ENCODE results near the gene CERS2. TPM values are rescaled to one million over a fixed set of nuclear protein-coding genes. Genes with fewer than 3 reads are reported as not detected.

Gene CERS2
- total RNA-seq, 3 donors from 2014 or later (not counting 1 experiment from before 2014, with no cell fraction given): 122 to 129 (median 127) TPM

DNA sequence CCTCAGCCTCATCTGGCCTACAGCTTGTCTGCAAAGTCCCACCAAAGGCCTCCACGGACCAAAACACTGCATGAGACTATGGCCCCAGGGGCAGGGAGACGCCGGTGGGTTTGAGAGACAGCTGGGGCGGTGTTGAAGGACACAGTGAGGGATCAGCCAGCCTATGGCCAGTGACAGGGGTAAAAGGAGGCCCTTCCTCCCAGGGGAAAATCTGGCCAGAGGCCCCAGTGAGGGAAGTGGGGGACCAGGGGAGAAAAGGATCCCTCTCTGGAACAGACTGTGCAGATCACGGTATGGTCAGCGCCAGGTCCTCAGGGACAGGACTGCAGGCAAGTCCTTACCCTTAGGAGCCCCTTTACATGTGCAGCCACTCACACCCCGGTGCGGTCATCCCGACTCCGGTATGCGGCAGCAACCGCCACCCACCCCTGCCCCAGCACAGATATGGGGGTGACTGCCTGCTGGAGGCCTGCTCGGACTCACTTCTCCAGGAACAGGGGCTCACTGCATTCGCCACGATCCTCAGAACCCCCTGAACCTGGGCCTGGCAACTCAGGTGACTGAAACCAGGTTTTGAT lies 1.3 kb downstream of the CERS2 start:
- H3K27me3 ChIP-seq (ENCODE audit: control insufficient read depth, insufficient read depth, low read length): no peaks in the 10 kb centered on the region

GRCh38 chr1:150972417-150972940 lies 2.2 kb downstream of the CERS2 start:
- no peak overlapping the region for H3K27ac ChIP-seq (ENCODE audit: low read length)
- Mint-ChIP-seq H3K9me3 (no peaks in the 10 kb centered on the region), H3K4me1 (peaks cover 54 to 60% of the 10 kb centered on the region in 2 donors), H3K27me3 (ENCODE audit: low read depth in 2 of 2) (no peaks in the 10 kb centered on the region), H3K27ac (peak overlapping the region; percentile 86 to 88), H3K36me3 (no peaks in the 10 kb centered on the region), H3K4me3 (peak overlapping the region; percentile 86)
- H3K27me3 ChIP-seq (ENCODE audit: control insufficient read depth, insufficient read depth, low read length): no peaks in the 10 kb centered on the region
- TF ChIP-seq CTCF (IDR thresholded peaks at IDR 0.05): no peak
- H3K4me3 ChIP-seq (ENCODE audit: low read length): no peak overlapping the region
- peaks cover 15% of the 10 kb centered on the region for H3K36me3 ChIP-seq (ENCODE audit: control insufficient read depth, insufficient read depth, low read length)
- DNase-seq (no peak), ATAC-seq (no peak)
- no peaks in the 10 kb centered on the region for H3K9me3 ChIP-seq (ENCODE audit: control insufficient read depth, insufficient read depth, low read length)
- WGBS (ENCODE audit: insufficient coverage): 86% methylated on average over 4 of the region's 4 CpGs
- intact Hi-C loops (cut with micrococcal nuclease): no loop called here
- H3K4me1 ChIP-seq (ENCODE audit: control insufficient read depth, insufficient read depth, low read length): peaks cover 53% of the 10 kb centered on the region

More for the DNA sequence above, 1.3 kb downstream of the CERS2 start:
- Mint-ChIP-seq H3K27ac (peak overlapping the region; percentile 86 to 88), H3K4me3 (peak overlapping the region; percentile 86), H3K9me3 (no peaks in the 10 kb centered on the region), H3K36me3 (no peaks in the 10 kb centered on the region), H3K27me3 (ENCODE audit: low read depth in 2 of 2) (no peaks in the 10 kb centered on the region), H3K4me1 (peaks cover 55 to 57% of the 10 kb centered on the region in 2 donors)
- intact Hi-C loops (cut with micrococcal nuclease): no loop called here
- ATAC-seq (no peak), DNase-seq (peak in 1 of 2 donors; percentile 23)
- Histone ChIP-seq H3K4me3 (ENCODE audit: low read length) (peak overlapping the region; percentile 86), H3K4me1 (ENCODE audit: control insufficient read depth, insufficient read depth, low read length) (peaks cover 60% of the 10 kb centered on the region), H3K36me3 (ENCODE audit: control insufficient read depth, insufficient read depth, low read length) (peaks cover 6% of the 10 kb centered on the region), H3K27ac (ENCODE audit: low read length) (peak overlapping the region; percentile 70), H3K9me3 (ENCODE audit: control insufficient read depth, insufficient read depth, low read length) (no peaks in the 10 kb centered on the region)
- WGBS (ENCODE audit: insufficient coverage): 39% methylated on average over 15 of the region's 15 CpGs
- TF ChIP-seq CTCF (IDR thresholded peaks at IDR 0.05): no peak

GRCh38 chr1:150971583-150972416 lies 2.8 kb downstream of the CERS2 start:
- peaks cover 46% of the 10 kb centered on the region for H3K4me1 ChIP-seq (ENCODE audit: control insufficient read depth, insufficient read depth, low read length)
- no peak for TF ChIP-seq CTCF (IDR thresholded peaks at IDR 0.05)
- H3K9me3 ChIP-seq (ENCODE audit: control insufficient read depth, insufficient read depth, low read length): no peaks in the 10 kb centered on the region
- intact Hi-C loops (cut with micrococcal nuclease): no loop called here
- WGBS (ENCODE audit: insufficient coverage): 95% methylated on average over 5 of the region's 6 CpGs
- H3K27me3 ChIP-seq (ENCODE audit: control insufficient read depth, insufficient read depth, low read length): no peaks in the 10 kb centered on the region
- Mint-ChIP-seq H3K9me3 (no peaks in the 10 kb centered on the region), H3K4me3 (peak overlapping the region; percentile 86), H3K4me1 (peaks cover 47 to 53% of the 10 kb centered on the region in 2 donors), H3K27me3 (ENCODE audit: low read depth in 2 of 2) (no peaks in the 10 kb centered on the region), H3K36me3 (no peaks in the 10 kb centered on the region), H3K27ac (peak overlapping the region; percentile 86 to 88)
- no peak overlapping the region for H3K27ac ChIP-seq (ENCODE audit: low read length)
- H3K4me3 ChIP-seq (ENCODE audit: low read length): no peak overlapping the region
- H3K36me3 ChIP-seq (ENCODE audit: control insufficient read depth, insufficient read depth, low read length): peaks cover 22% of the 10 kb centered on the region
- ATAC-seq (no peak), DNase-seq (peak in 1 of 2 donors; percentile 30)

All from natural killer cell (primary cell).